Thyroid gland (tissue), 4 donors: Measurements from ENCODE around the gene MAX. TPM values are rescaled to one million over a fixed set of nuclear protein-coding genes. Genes with fewer than 3 reads are reported as not detected.

Experiments
- DNase-seq, 2 donors: peaks; one replicate each; pipeline ENCODE4 v3.0.0-alpha.2; 2019
- H3K27ac ChIP-seq, 3 donors: fragments of 200-600 bp; sonication (generic); 1 replicate in 2 of 3; 2 replicates in 1 of 3; pipeline ENCODE4 v1.5.1; 2016 to 2019; ENCODE audit warnings: mild to moderate bottlenecking in 1 of 3, moderate library complexity in 1 of 3
- H3K27me3 ChIP-seq: fragments of 200-600 bp; sonication (generic); one replicate; pipeline ENCODE4 v1.5.1; 2019
- H3K36me3 ChIP-seq, 2 donors: fragments of 200-600 bp; sonication (generic); one replicate each; pipeline ENCODE4 v1.5.1; 2016 to 2019
- H3K4me1 ChIP-seq, 2 donors: fragments of 200-600 bp; sonication (generic); one replicate each; pipeline ENCODE4 v1.5.1; 2017 to 2019
- H3K4me3 ChIP-seq, 3 donors: fragments of 200-600 bp; sonication (generic); replicated peaks in 1 of 3; 1 replicate in 2 of 3; 2 replicates in 1 of 3; pipeline ENCODE4 v1.5.1; 2016; ENCODE audit warnings: mild to moderate bottlenecking in 1 of 3
- H3K9me3 ChIP-seq: fragments of 200-600 bp; sonication (generic); one replicate; pipeline ENCODE4 v1.5.1; 2017
- CTCF ChIP-seq, 6 experiments: fragments of 200-600 bp in 3 of 6; fragments of 450-650 bp in 3 of 6; sonication (generic) in 3 of 6; IDR thresholded peaks; one replicate each; pipeline ENCODE4 v1.5.1; 2016 to 2019; ENCODE audit warnings: antibody characterized with exemption in 6 of 6, mild to moderate bottlenecking in 2 of 6, inconsistent platforms in 1 of 6, moderate library complexity in 1 of 6
- POLR2A ChIP-seq, 2 donors: fragments of 450-650 bp; IDR thresholded peaks; one replicate each; pipeline ENCODE4 v1.6.1; 2017; ENCODE audit warnings: antibody characterized with exemption in 2 of 2, mild to moderate bottlenecking in 2 of 2, moderate library complexity in 1 of 2
- WGBS, 2 donors: methylation state at CpG; one replicate each; pipeline ENCODE4 v1.1.5; 2017; 5-methylcytosine and 5-hydroxymethylcytosine counted together
- intact Hi-C: fragments of 100-400 bp; cut with DNase I; formaldehyde crosslinking; loops from one replicate; pipeline ENCODE4 v1.15.1; 2023
- total RNA-seq, 4 donors: library from RNA; depleted of rRNA; stranded (reverse); fragments of >200 nt; gene quantifications; one replicate each; pipeline ENCODE4 v1.2.3, GENCODE V29; 2016

The MAX gene
- total RNA-seq, 4 donors from 2014 or later: 56.7 to 71.4 (median 63.3) TPM

- intact Hi-C loops: no loop called here
- Histone ChIP-seq H3K27me3 (no peaks in the 10 kb centered on the region), H3K36me3 (no peaks in the 10 kb centered on the region), H3K4me1 (peaks cover 0 to 3% of the 10 kb centered on the region in 2 donors), H3K9me3 (no peaks in the 10 kb centered on the region), H3K4me3 (no peak overlapping the region), H3K27ac (no peak overlapping the region)
- peak; percentile 48 to 60 for DNase-seq
- TF ChIP-seq POLR2A (IDR thresholded peaks at IDR 0.05) (no peak), CTCF (IDR thresholded peaks at IDR 0.05) (no peak)
- 58 to 59% methylated on average over 10 to 12 of the region's 12 CpGs for WGBS, 2 donors
Measured at GRCh38 chr14:65134651-65135579, 32.6 kb upstream of the MAX start.

- no peaks in the 10 kb centered on the region for H3K27me3 ChIP-seq
- H3K4me3 ChIP-seq: no peak overlapping the region
- intact Hi-C loops: no loop called here
- TF ChIP-seq CTCF (IDR thresholded peaks at IDR 0.05): no peak
- no peak for TF ChIP-seq POLR2A (IDR thresholded peaks at IDR 0.05)
- 89 to 99% methylated on average over 8 of the region's 8 CpGs for WGBS, 2 donors
- H3K9me3 ChIP-seq: no peaks in the 10 kb centered on the region
- no peaks in the 10 kb centered on the region for H3K36me3 ChIP-seq
- H3K4me1 ChIP-seq: peaks cover 0 to 3% of the 10 kb centered on the region in 2 donors
- DNase-seq: no peak
- H3K27ac ChIP-seq: no peak overlapping the region
Measured at GRCh38 chr14:65132855-65133254, 30.5 kb upstream of the MAX start.

- Histone ChIP-seq H3K27ac (no peak overlapping the region), H3K36me3 (no peaks in the 10 kb centered on the region), H3K9me3 (no peaks in the 10 kb centered on the region), H3K4me1 (peaks cover 0 to 3% of the 10 kb centered on the region in 2 donors), H3K4me3 (no peak overlapping the region), H3K27me3 (no peaks in the 10 kb centered on the region)
- 89 to 92% methylated on average over 7 of the region's 7 CpGs for WGBS, 2 donors
- DNase-seq: no peak
- TF ChIP-seq POLR2A (IDR thresholded peaks at IDR 0.05) (no peak), CTCF (IDR thresholded peaks at IDR 0.05) (no peak)
- intact Hi-C loops: no loop called here
Measured at GRCh38 chr14:65131301-65131701, 29.0 kb upstream of the MAX start.

DNA sequence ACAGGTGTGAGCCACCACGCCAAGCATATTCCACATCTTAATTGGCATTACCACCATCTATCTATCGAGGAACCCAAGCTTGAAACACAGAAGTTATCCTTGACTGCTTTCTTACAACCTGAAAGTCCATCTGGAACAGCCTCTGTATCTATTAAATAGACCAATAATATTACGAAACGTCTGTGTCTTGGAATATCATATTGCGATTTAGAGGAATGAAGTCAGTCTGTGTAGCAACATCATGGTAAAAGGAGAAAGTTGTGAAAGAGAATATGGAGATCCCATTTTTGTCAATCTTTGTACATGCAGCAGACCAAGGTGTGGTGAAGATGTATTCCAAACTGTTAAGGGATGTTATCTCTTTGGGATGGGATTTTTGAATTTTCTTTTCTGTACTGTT is 25.8 kb upstream of the MAX start:
- H3K36me3 ChIP-seq: no peaks in the 10 kb centered on the region
- no peaks in the 10 kb centered on the region for H3K9me3 ChIP-seq
- DNase-seq: no peak
- no peak for TF ChIP-seq CTCF (IDR thresholded peaks at IDR 0.05)
- TF ChIP-seq POLR2A (IDR thresholded peaks at IDR 0.05): no peak
- WGBS, 2 donors: 91 to 93% methylated on average over 5 of the region's 5 CpGs
- intact Hi-C loops: no loop called here
- no peak overlapping the region for H3K4me3 ChIP-seq
- H3K27me3 ChIP-seq: no peaks in the 10 kb centered on the region
- H3K27ac ChIP-seq: no peak overlapping the region
- no peaks in the 10 kb centered on the region for H3K4me1 ChIP-seq
